Measurements from ENCODE around the gene SYMPK. TPM values are rescaled to one million over a fixed set of nuclear protein-coding genes. Genes with fewer than 3 reads are reported as not detected.

SYMPK gene
- 42.0 and 47.6 TPM in 2 replicates for total RNA-seq

DNA sequence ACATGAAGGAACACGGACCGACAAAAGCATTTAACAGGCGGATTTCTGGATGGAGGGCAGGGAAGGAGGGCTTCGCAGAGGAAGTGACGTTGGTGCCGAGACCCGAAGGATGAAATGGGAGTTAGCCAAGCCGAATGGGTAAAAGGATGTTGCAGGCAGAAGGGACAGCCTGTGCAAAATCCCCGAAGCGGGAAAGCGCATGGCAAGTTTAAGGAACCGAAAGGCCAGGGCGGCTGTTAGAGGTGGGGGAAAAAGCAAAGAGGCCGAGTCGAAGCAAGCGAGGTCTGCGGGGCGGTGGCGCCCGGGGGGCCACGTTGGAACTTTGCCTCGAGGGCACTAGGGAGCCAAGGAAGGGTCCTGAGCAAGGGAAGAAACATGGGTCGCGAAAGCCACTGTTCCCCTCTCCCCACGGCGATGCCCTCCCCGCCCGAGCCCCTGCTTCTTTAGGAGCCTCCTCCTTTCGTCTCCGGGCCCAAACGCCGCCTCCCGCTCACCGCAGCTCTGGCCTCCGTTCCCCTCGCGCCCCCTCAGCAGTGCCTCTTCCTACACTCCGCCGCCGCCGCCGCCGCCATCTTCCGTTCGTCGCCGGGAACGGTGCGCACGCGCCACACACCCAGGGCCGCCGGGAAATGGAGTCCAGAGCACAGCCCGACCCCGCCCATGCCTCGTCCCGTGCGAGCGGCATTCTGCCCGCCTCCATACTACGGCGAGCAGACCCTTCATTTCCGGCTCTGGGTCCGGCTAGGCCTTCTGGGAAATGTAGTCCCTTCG lies at the start of gene SYMPK:
SYMPK (minus strand) TSS at position 584 of the 771 bp plus-strand sequence. CDS start 8,652 bp downstream, outside the sequence.

DNA sequence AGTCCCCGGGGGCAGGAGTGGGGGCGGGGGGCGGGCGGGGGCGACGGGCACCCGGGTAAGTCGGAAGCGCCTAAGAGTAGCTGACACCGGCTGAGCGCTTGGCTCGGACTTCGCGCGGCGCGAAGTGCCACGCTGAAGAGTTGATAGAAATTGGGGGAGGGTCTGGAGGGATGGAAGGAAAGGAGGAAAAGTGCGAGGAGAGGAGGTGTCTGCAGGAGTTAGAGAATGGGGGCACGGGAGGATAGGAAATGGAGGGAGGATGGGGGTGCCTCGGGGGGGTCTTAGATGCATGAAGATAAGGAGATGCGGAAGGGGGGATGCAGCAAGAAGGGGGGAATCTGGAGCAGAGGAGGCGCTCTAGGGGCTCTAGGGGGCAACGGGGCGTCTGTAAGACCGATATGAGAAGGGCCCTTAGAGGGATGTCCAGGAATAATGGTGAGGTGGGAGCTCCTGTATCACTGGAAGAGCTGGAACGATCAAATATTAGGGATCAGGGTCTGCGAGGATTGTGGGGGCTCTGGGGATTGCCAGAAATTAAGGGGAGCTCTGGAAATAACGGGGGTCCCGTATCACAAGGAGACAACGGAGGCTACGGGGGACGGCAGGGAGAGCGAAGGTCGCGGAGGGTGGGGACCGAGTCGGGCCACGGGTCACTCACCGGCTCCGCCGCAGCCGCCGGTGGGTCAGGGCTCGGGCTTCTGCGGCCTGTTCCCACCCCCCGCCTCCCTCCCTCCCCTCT lies 39.1 kb upstream of the SYMPK start, which contains the start of gene MYPOP:
MYPOP (minus strand) TSS at position 702 of the 739 bp plus-strand sequence. CDS start 840 bp downstream, outside the sequence.

GRCh38 chr19:45885556-45886426 lies 22.8 kb upstream of the SYMPK start, which contains the start of gene IRF2BP1:
TSS of gene IRF2BP1 (minus strand) at chr19:45886141. CDS start at chr19:45885774, 367 bp downstream.

DNA sequence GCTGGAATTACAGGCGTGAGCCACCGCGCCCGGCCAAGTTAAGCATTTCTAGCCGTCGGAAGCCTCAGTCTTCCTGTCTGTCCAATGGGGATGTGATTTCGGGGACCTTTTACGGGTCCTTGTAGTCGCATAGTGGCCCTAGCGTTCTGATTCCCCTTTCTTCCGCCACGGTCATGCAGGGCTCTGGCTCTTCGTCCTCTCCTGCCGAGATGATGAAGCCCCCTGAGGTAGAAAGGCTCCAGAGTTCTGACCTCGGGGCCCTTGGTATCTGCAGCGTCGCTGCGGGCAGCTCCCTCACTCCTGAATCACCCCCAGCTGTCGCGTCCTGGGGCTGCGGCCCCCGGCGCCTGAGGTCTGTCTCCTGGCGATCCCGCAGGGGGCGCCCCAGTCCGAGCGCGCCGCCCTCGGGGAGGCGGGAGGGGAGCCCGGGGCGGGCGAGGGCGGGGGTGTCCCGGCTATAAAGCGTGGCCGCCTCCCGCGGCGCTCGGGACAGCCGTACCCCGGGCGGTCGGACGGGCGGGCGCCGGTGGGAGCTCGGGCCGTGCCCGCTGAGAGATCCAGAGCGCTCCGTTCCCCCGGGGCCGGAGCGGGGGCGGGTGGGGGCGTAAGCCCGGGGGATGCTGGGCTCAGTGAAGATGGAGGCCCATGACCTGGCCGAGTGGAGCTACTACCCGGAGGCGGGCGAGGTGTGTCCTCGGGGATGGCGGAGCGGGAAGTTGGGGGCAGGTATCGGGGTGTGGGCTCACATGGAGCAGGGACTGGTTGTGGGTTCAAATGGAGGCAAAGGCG lies 1.1 kb upstream of the SYMPK start, which contains the start of gene FOXA3:
FOXA3 (plus strand) TSS at position 487 of the 789 bp plus-strand sequence; CDS start at position 618, 131 bp downstream.

GRCh38 chr19:45814851-45815480 lies 48.0 kb downstream of the SYMPK start, which contains the start of gene RSPH6A:
TSS of gene RSPH6A (minus strand) at chr19:45815308. CDS start at chr19:45815176, 132 bp downstream.

DNA sequence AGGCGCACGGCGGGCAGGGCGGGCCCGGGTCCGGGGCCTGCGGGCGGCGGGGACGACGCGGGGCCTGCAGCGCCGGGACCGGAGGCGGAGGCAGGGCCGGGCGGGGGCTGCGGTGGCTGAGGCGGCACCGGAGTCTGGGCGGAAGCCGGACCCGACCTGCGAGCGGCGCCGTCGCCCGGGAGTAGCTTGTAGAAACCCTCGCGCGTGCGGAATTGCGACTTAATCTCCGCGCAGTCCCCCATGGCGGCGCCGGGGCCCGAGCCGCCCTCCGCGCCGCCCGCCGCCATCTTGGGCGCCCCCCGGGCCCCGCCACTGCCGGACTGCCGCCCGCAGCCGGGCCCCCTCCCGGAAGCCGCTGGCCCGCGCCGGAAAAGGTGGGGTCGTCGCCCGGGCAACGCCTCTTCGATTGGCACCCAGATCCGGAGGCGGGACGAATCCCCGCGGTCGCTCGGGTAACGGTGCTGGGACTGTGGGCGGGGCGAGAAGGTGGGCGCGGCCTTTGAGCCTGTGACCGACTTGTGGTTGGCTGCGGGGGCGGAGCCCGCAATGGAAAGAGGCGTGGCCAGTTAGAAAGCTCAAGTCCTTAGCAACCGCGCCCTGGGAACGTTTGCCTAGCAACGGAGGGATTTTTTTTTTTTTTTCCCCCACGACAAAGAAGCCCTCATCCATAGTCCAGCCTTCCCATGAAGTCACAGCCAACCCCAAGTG lies 70.3 kb downstream of the SYMPK start, which contains the start of gene DMWD:
DMWD (minus strand) TSS at position 376 of the 708 bp plus-strand sequence; CDS start at position 287, 89 bp downstream.

GRCh38 chr19:45782162-45782691 lies 80.7 kb downstream of the SYMPK start, which contains the start of gene DMPK:
TSS of gene DMPK (minus strand) at chr19:45782490. CDS start at chr19:45782352, 138 bp downstream.

GRCh38 chr19:45768984-45769782 lies 93.8 kb downstream of the SYMPK start, which contains the start of gene SIX5:
TSS of gene SIX5 (minus strand) at chr19:45769252. CDS start at chr19:45768844, 408 bp downstream.

Other genes with a start within 250 kb of the SYMPK start
- 36.1 and 41.2 TPM in 2 replicates for gene EML2, start 223.8 kb downstream of the SYMPK start, total RNA-seq
- gene GIPR, start 194.9 kb downstream of the SYMPK start, total RNA-seq: 3.9 and 4.3 TPM in 2 replicates
- gene SNRPD2, start 171.2 kb downstream of the SYMPK start, total RNA-seq: 161 and 219 TPM in 2 replicates
- gene QPCTL, start 170.5 kb downstream of the SYMPK start, total RNA-seq: 15.3 and 21.7 TPM in 2 replicates
- 7.2 and 8.2 TPM in 2 replicates for gene FBXO46, start 132.3 kb downstream of the SYMPK start, total RNA-seq
- gene MEIOSIN, start 129.7 kb downstream of the SYMPK start, total RNA-seq: not detected in 2 replicates
- gene SIX5, start 93.9 kb downstream of the SYMPK start, total RNA-seq: 14.9 and 18.8 TPM in 2 replicates
- gene DMPK, start 80.7 kb downstream of the SYMPK start, total RNA-seq: 10.8 and 18.5 TPM in 2 replicates
- 33.4 and 36.5 TPM in 2 replicates for gene DMWD, start 70.3 kb downstream of the SYMPK start, total RNA-seq
- gene RSPH6A, start 47.8 kb downstream of the SYMPK start, total RNA-seq: 0.39 and 0.43 TPM in 2 replicates
- gene FOXA3, start 1.2 kb upstream of the SYMPK start, total RNA-seq: not detected in 2 replicates
- gene IRF2BP1, start 23.0 kb upstream of the SYMPK start, total RNA-seq: 31.6 and 39.7 TPM in 2 replicates
- gene MYPOP, start 39.5 kb upstream of the SYMPK start, total RNA-seq: 1.6 and 2.0 TPM in 2 replicates
- gene NANOS2, start 51.6 kb upstream of the SYMPK start, total RNA-seq: not detected in 2 replicates
- gene NOVA2, start 110.7 kb upstream of the SYMPK start, total RNA-seq: not detected in 2 replicates
- 6.5 and 7.1 TPM in 2 replicates for gene CCDC61, start 132.3 kb upstream of the SYMPK start, total RNA-seq
- not detected in 2 replicates for gene PGLYRP1, start 159.9 kb upstream of the SYMPK start, total RNA-seq
- not detected in 2 replicates for gene IGFL4, start 177.9 kb upstream of the SYMPK start, total RNA-seq